PC-3 (cell line): ENCODE measurements around the gene OPN1SW. TPM values are rescaled to one million over a fixed set of nuclear protein-coding genes. Genes with fewer than 3 reads are reported as not detected.

Source experiments
- ATAC-seq: fragments of 200-7000 bp; cut with Tn5 transposase; 2 replicates; pipeline ENCODE4 v1.9.1; 2020; ENCODE audit warnings: mild to moderate bottlenecking, moderate library complexity
- BruUV-seq: library from RNA; stranded (reverse); fragments of 400-500 nt; replicated peaks from 2 replicates; lab custom pipeline; 2021; lab: Mats Ljungman, UMichigan
- CTCF ChIA-PET: fragments of 300-600 bp; sonication (Branson Sonifier 250); formaldehyde crosslinking; loops from one replicate; lab custom pipeline; 2022; ENCODE audit warnings: antibody characterized with exemption; lab: Charles Lee
- POLR2A ChIA-PET: fragments of 300-600 bp; sonication (Branson Sonifier 250); formaldehyde crosslinking; loops from one replicate; lab custom pipeline; 2022; ENCODE audit warnings: antibody characterized with exemption; ENCODE audit not compliant: unreplicated experiment; lab: Charles Lee
- DNase-seq: peaks from one replicate; pipeline ENCODE4 v3.0.0-alpha.2; 2015
- H2AFZ ChIP-seq: fragments of 300-600 bp; sonication (generic); 2 replicates; pipeline ENCODE4 v1.6.0; 2016; ENCODE audit warnings: antibody characterized with exemption, low read length
- H3F3A ChIP-seq: fragments of 300-600 bp; sonication (generic); one replicate; pipeline ENCODE4 v1.6.0; 2017; ENCODE audit warnings: antibody characterized with exemption, low read length, control low read depth, mild to moderate bottlenecking; ENCODE audit not compliant: unreplicated experiment
- H3K27ac ChIP-seq: fragments of 300-600 bp; sonication (generic); 2 replicates; pipeline ENCODE4 v1.5.1; 2016; ENCODE audit warnings: mild to moderate bottlenecking, low read length
- H3K27me3 ChIP-seq: fragments of 300-600 bp; sonication (generic); 2 replicates; pipeline ENCODE4 v1.6.1; 2016; ENCODE audit warnings: low read length, mixed read lengths
- H3K36me3 ChIP-seq: fragments of 300-600 bp; sonication (generic); 2 replicates; pipeline ENCODE4 v1.6.1; 2016; ENCODE audit warnings: low read depth, mixed run types, low read length, mixed read lengths
- H3K4me1 ChIP-seq: fragments of 300-600 bp; sonication (generic); 2 replicates; pipeline ENCODE4 v1.5.1; 2016; ENCODE audit warnings: low read length; ENCODE audit not compliant: insufficient read depth
- H3K4me2 ChIP-seq: fragments of 300-600 bp; sonication (generic); 2 replicates; pipeline ENCODE4 v1.6.0; 2016; ENCODE audit warnings: low read length
- H3K4me3 ChIP-seq: fragments of 300-600 bp; sonication (generic); 2 replicates; pipeline ENCODE4 v1.5.1; 2016; ENCODE audit warnings: mild to moderate bottlenecking, low read length, mixed read lengths
- H3K79me2 ChIP-seq: fragments of 300-600 bp; sonication (generic); 2 replicates; pipeline ENCODE4 v1.6.1; 2017; ENCODE audit warnings: low read length, mixed read lengths
- H3K9ac ChIP-seq: fragments of 300-600 bp; sonication (generic); 2 replicates; pipeline ENCODE4 v1.6.0; 2016; ENCODE audit warnings: mild to moderate bottlenecking, low read length
- H3K9me2 ChIP-seq: fragments of 300-600 bp; sonication (generic); replicated peaks from 2 replicates; pipeline ENCODE4 v1.6.1; 2016; ENCODE audit warnings: mixed run types, low read length, mixed read lengths
- H3K9me3 ChIP-seq: fragments of 300-600 bp; sonication (generic); 2 replicates; pipeline ENCODE4 v1.6.1; 2016; ENCODE audit warnings: low read length, mixed read lengths
- H4K20me1 ChIP-seq: fragments of 300-600 bp; sonication (generic); 2 replicates; pipeline ENCODE4 v1.6.1; 2016; ENCODE audit warnings: low read length, mixed read lengths
- EZH2 ChIP-seq: fragments of 300-600 bp; sonication (generic); IDR thresholded peaks from one replicate; pipeline ENCODE4 v1.6.1; 2017; ENCODE audit warnings: antibody characterized with exemption, mild to moderate bottlenecking, low read length; ENCODE audit not compliant: unreplicated experiment
- EZH2phosphoT487 ChIP-seq: fragments of 300-600 bp; sonication (generic); IDR thresholded peaks from 2 replicates; pipeline ENCODE4 v1.6.1; 2018; ENCODE audit warnings: mild to moderate bottlenecking, antibody characterized with exemption, low read length, borderline replicate concordance
- intact Hi-C: fragments of 100-400 bp; cut with micrococcal nuclease; formaldehyde crosslinking; loops from 2 replicates; pipeline ENCODE4 v1.9.0; 2023
- total RNA-seq: library from RNA; depleted of rRNA; stranded (reverse); fragments of >200 nt; gene quantifications from 2 replicates; pipeline ENCODE4 v1.2.3, GENCODE V29; 2014
- TF ChIP-seq, protein P1 (sequence below): fragments of 300-600 bp; sonication (generic); conservative IDR thresholded peaks from 2 replicates; pipeline ENCODE4 v1.5.1; 2017; ENCODE audit warnings: antibody characterized with exemption, low read depth, mild to moderate bottlenecking, low read length

OPN1SW gene
- total RNA-seq, 1 experiment from 2014 or later: not detected

GRCh38 chr7:128790315-128791041 is 14.9 kb upstream of the OPN1SW start:
- POLR2A ChIA-PET: no interaction called here
- no peak; the same call in 1 of the 2 replicates for ATAC-seq

GRCh38 chr7:128788446-128789412 is 13.1 kb upstream of the OPN1SW start:
- H3K9me3 ChIP-seq: no peaks in the 10 kb centered on the region
- H3K36me3 ChIP-seq: no peaks in the 10 kb centered on the region
- no peak overlapping the region for H3K9ac ChIP-seq
- ChIA-PET CTCF (no interaction called here), POLR2A (no interaction called here)
- H3K79me2 ChIP-seq: no peaks in the 10 kb centered on the region
- no peaks in the 10 kb centered on the region for H3F3A ChIP-seq
- intact Hi-C loops: no loop called here
- no peak overlapping the region for H2AFZ ChIP-seq
- H3K4me3 ChIP-seq: no peak overlapping the region
- no peak overlapping the region for H3K4me2 ChIP-seq
- ATAC-seq (no peak), DNase-seq (no peak)
- no peak for TF ChIP-seq EZH2phosphoT487
- TF ChIP-seq, protein P1, sequence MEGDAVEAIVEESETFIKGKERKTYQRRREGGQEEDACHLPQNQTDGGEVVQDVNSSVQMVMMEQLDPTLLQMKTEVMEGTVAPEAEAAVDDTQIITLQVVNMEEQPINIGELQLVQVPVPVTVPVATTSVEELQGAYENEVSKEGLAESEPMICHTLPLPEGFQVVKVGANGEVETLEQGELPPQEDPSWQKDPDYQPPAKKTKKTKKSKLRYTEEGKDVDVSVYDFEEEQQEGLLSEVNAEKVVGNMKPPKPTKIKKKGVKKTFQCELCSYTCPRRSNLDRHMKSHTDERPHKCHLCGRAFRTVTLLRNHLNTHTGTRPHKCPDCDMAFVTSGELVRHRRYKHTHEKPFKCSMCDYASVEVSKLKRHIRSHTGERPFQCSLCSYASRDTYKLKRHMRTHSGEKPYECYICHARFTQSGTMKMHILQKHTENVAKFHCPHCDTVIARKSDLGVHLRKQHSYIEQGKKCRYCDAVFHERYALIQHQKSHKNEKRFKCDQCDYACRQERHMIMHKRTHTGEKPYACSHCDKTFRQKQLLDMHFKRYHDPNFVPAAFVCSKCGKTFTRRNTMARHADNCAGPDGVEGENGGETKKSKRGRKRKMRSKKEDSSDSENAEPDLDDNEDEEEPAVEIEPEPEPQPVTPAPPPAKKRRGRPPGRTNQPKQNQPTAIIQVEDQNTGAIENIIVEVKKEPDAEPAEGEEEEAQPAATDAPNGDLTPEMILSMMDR: no peak
- TF ChIP-seq EZH2: no peak
- H3K4me1 ChIP-seq: no peaks in the 10 kb centered on the region
- H3K9me2 ChIP-seq: no peaks in the 10 kb centered on the region
- no TSS peak for BruUV-seq
- H4K20me1 ChIP-seq: no peaks in the 10 kb centered on the region
- no peaks in the 10 kb centered on the region for H3K27me3 ChIP-seq
- H3K27ac ChIP-seq: no peak overlapping the region

More at GRCh38 chr7:128790315-128791041, 14.9 kb upstream of the OPN1SW start:
- H3F3A ChIP-seq: no peaks in the 10 kb centered on the region
- peak overlapping the region; percentile 96 for H2AFZ ChIP-seq
- no peaks in the 10 kb centered on the region for H3K79me2 ChIP-seq
- no peaks in the 10 kb centered on the region for H3K36me3 ChIP-seq
- H3K27me3 ChIP-seq: no peaks in the 10 kb centered on the region
- DNase-seq: no peak
- no peak overlapping the region for H3K27ac ChIP-seq
- H3K4me3 ChIP-seq: peak overlapping the region; percentile 89
- no peak overlapping the region for H3K9ac ChIP-seq
- no peaks in the 10 kb centered on the region for H3K9me2 ChIP-seq
- intact Hi-C loops: loop anchor here (5.0 kb wide), 1 partner anchor 92 kb away; no protein-coding TSS in a partner anchor
- TF ChIP-seq EZH2phosphoT487 (no peak), EZH2 (no peak)
- TF ChIP-seq, protein P1: no peak
- TSS peak; percentile 27 for BruUV-seq
- peak overlapping the region; percentile 99 for H3K4me2 ChIP-seq
- H3K4me1 ChIP-seq: no peaks in the 10 kb centered on the region
- H3K9me3 ChIP-seq: no peaks in the 10 kb centered on the region
- H4K20me1 ChIP-seq: no peaks in the 10 kb centered on the region
- CTCF ChIA-PET: no interaction called here
